D721Med (cell line): ENCODE measurements around the gene MOB3A.

Source experiments
- DNase-seq: peaks from one replicate; pipeline ENCODE4 v3.0.0; 2011; ENCODE audit warnings: low spot score; ENCODE audit not compliant: insufficient read length
- FAIRE-seq: peaks from 2 replicates; lab custom pipeline; 2011; peaks lifted over from hg19 to GRCh38; lab: Jason Lieb, UNC
- TF ChIP-seq, protein P1 (sequence below): IDR thresholded peaks from 2 replicates; pipeline ENCODE4 v1.5.1; 2012; ENCODE audit warnings: mild to moderate bottlenecking, control low read depth; ENCODE audit not compliant: insufficient read depth; ENCODE audit errors: missing control alignments

Gene MOB3A

DNA sequence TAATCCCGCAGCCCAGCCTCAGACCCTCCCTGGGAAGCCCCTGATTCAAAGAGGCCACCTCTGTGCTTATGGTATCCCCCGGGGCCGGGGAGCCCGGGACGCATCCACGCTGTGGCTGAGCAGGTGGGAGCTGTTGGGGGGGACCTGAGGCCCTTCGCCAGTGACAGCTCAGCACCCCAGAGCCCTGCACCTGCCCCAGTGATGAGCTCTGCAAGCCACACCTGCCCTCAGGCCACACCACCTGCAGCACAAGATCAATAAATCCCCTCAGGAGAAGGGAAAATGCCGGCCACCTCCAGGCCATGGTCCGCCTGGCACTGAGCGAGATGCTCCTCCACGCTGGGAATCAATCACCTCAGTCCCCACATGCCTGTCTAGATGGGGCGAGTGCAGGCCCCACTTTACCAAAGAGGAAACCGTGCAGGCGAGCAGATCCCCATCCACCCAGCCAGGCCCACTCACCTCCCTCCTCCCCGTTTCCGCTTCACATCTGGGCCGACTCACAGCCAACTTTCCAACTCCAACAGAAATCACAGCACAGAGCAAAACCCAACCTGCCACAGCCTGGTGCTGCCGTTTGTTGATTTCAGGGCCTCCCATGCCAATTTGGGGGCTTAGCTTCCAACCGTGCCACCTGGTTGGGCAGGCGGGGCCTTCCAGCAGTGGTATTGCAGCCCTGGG is 12.8 kb downstream of the MOB3A start:
- TF ChIP-seq, protein P1, sequence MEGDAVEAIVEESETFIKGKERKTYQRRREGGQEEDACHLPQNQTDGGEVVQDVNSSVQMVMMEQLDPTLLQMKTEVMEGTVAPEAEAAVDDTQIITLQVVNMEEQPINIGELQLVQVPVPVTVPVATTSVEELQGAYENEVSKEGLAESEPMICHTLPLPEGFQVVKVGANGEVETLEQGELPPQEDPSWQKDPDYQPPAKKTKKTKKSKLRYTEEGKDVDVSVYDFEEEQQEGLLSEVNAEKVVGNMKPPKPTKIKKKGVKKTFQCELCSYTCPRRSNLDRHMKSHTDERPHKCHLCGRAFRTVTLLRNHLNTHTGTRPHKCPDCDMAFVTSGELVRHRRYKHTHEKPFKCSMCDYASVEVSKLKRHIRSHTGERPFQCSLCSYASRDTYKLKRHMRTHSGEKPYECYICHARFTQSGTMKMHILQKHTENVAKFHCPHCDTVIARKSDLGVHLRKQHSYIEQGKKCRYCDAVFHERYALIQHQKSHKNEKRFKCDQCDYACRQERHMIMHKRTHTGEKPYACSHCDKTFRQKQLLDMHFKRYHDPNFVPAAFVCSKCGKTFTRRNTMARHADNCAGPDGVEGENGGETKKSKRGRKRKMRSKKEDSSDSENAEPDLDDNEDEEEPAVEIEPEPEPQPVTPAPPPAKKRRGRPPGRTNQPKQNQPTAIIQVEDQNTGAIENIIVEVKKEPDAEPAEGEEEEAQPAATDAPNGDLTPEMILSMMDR = no peak
- FAIRE-seq (no peak), DNase-seq (no peak)

DNA sequence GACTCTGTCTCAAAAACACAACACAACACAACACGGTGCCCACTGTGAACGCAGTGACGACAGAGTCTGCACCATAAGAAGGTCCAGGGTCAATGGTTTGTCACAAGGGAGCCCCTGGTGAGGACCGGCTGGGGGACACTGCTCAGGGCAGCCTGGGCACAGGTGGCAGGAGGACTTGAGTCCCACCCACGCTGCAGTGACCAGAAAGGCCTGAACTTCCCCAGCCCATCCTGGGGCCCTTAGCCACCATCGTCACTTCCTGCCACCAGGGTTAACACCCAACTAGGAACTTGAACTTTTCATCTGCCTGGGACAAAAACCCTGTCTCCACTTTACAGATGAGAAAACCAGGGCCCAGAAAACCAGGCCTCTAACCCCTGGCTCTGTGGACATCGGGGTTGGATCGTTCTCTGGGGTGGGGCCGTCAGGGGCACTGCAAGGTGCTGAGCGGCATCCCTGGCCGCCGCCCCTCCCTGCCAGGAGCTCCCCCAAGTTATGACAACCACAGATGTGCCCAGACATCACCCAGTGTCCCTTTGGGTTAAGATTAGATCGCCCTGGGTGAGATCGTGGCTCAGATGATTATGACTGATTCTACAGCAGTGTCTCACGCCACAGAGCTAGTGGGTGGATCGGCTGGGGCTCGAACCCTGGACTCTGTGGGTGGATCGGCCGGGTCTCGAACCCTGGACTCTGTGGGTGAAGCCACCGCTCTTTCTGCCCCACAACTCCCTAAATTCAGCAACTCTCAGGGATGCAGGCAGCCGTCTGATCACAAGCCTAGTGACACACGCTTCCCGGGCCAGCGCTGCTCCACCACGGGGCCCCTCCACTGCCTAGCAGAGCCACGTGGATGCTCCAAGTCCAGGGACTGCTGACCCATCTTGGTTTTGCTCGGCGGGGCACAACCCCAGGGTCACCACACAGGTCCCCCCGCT is 14.0 kb downstream of the MOB3A start:
- TF ChIP-seq, protein P1 = no peak
- FAIRE-seq (no peak), DNase-seq (no peak)

DNA sequence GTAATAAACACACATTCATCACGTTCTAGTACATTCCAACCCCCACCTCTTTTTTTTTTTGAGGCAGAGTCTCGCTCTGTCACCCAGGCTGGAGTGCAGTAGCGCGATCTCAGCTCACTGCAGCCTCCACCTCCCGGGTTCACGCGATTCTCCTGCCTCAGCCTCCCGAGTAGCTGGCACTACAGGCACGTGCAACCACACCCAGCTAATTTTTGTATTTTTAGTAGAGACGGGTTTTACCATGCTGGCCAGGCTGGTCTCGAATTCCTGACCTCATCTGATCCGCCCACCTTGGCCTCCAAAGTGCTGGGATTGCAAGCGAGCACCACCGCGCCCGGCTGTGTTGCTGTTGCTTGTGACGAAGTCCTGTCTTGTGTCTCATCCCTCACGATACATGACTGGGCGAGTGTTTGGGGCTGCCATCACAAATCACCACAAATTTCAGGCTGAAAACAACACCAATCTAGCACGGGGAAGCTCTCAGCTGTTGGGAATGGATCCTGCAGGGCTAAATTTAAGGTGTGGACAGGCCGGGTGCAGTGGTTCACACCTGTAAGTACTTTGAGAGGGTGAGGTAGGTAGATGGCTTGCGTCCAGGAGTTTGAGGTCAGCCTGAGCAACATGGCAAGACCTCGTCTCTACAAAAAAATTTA is 15.7 kb downstream of the MOB3A start:
- FAIRE-seq = no peak
- TF ChIP-seq, protein P1 = no peak
- DNase-seq = no peak

DNA sequence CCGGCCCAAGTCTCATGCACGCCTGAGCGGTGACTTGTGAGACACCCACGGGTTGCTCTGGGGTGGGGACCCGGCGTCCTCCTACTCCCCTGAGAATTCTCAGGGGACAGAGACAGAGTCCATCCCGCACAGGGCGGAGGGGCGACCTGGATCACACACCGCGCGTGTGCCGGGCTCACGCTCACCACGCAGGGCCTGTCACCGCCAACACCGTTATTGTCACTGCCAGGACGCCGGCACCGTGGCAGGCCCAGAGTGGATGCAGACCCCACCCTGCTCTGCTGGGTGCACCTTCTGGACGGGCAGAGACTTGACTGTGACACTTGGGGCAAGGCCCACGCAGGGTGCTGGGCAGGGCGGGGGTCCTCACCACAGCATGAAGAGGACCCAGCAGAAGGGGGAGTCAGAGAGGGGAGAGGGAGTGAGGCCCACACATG is 16.2 kb downstream of the MOB3A start:
- TF ChIP-seq, protein P1 = no peak
- no peak for FAIRE-seq
- no peak for DNase-seq

DNA sequence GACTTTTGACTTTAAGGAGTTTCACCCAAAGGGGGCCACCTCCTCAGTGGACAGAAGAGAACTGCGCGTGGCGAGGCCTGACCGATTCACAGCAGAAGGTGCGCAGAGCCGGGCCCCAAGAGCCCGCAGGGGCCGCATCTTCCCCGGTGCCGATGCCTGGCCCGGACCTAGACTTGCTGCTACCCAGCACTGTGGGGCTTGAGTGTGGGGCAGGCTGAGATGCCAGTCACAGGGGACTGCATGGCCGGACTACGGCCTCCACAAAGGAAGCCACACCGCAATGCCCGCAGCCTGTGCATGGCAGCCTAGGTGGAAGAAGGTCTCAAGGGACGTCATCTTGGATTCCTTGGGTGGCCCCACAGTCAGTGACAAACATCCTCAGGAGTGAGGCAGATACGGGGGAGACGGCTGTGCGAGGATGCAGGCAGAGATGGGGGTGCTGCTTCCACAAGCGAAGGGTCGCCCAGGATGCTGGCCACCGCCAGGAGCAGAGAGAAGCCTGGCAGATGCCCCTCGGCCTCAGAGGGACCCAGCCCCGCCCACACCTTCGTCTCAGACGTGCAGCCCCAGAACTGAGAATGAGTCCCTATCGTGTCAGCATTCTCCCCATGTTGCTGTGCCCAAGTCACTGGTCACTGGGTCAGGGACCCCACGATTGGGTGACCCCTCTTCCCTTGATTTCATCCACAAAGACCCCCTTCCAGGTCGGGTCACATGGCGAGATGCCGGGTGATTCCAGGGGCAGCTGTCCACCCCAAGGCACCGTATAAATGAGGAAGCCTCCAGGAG is 16.9 kb downstream of the MOB3A start:
- no peak for FAIRE-seq

More for the DNA sequence above, 16.9 kb downstream of the MOB3A start:
- no peak for DNase-seq
- TF ChIP-seq, protein P1 = no peak
